H1 (cell line): ENCODE data around the gene SMAD1. TPM values are rescaled to one million over a fixed set of nuclear protein-coding genes. Genes with fewer than 3 reads are reported as not detected.

Source experiments
- CTCF ChIA-PET: fragments of 300-600 bp; sonication (Branson Sonifier 250); formaldehyde crosslinking; loops from one replicate; lab custom pipeline; 2021; ENCODE audit not compliant: partially characterized antibody; lab: Charles Lee
- POLR2A ChIA-PET: fragments of 300-600 bp; sonication (Branson Sonifier 250); formaldehyde crosslinking; loops from one replicate; lab custom pipeline; 2021; ENCODE audit warnings: inconsistent platforms; ENCODE audit not compliant: partially characterized antibody; lab: Charles Lee
- DNase-seq, 2 experiments: peaks; one replicate each; pipeline versions ENCODE4 v3.0.0 to v3.0.0-alpha.2; 2010 to 2022; ENCODE audit warnings: low spot score in 2 of 2, low read depth in 1 of 2, mixed read lengths in 1 of 2
- FAIRE-seq: peaks from 2 replicates; lab custom pipeline; 2011; peaks lifted over from hg19 to GRCh38; lab: Jason Lieb, UNC
- H2AFZ ChIP-seq: 2 replicates; pipeline ENCODE4 v1.8.1; 2012; ENCODE audit warnings: low read length, inconsistent platforms
- H2AK5ac ChIP-seq: 2 replicates; pipeline ENCODE4 v1.6.1; 2013; ENCODE audit warnings: low read depth, low read length
- H2BK120ac ChIP-seq: replicated peaks from 2 replicates; pipeline ENCODE3; 2013; ENCODE audit warnings: low read depth, low read length, inconsistent platforms
- H2BK12ac ChIP-seq: 2 replicates; pipeline ENCODE4 v1.6.1; 2013; ENCODE audit warnings: low read depth, low read length
- H2BK15ac ChIP-seq: 2 replicates; pipeline ENCODE4 v1.6.1; 2013; ENCODE audit warnings: low read length
- H2BK20ac ChIP-seq: 2 replicates; pipeline ENCODE4 v1.6.1; 2013; ENCODE audit warnings: low read length
- H2BK5ac ChIP-seq: 2 replicates; pipeline ENCODE4 v1.6.1; 2013; ENCODE audit warnings: low read depth, low read length
- H3K14ac ChIP-seq: 2 replicates; pipeline ENCODE4 v1.6.1; 2013; ENCODE audit warnings: inconsistent platforms; ENCODE audit not compliant: insufficient read length
- H3K18ac ChIP-seq: 2 replicates; pipeline ENCODE4 v1.6.1; 2013; ENCODE audit warnings: low read length; ENCODE audit errors: extremely low read depth
- H3K23ac ChIP-seq: 2 replicates; pipeline ENCODE4 v1.6.1; 2013; ENCODE audit warnings: inconsistent platforms; ENCODE audit not compliant: insufficient read length
- H3K23me2 ChIP-seq: 2 replicates; pipeline ENCODE4 v1.6.1; 2013; ENCODE audit warnings: low read depth, low read length
- H3K27ac ChIP-seq: 2 replicates; pipeline ENCODE4 v1.6.1; 2011; ENCODE audit warnings: low read depth, low read length, inconsistent platforms
- H3K27me3 ChIP-seq, 4 experiments: replicated peaks in 1 of 4; 1 replicate in 1 of 4; 2 replicates in 3 of 4; pipeline versions ENCODE4 v1.6.1 to v1.8.1; 2011 to 2013; ENCODE audit warnings: low read length in 3 of 4, mild to moderate bottlenecking in 3 of 4, inconsistent platforms in 2 of 4, mixed read lengths in 2 of 4, moderate library complexity in 1 of 4; ENCODE audit not compliant: control insufficient read depth in 3 of 4, insufficient read depth in 3 of 4; ENCODE audit errors: extremely low read depth in 1 of 4
- H3K36me3 ChIP-seq, 4 experiments: 2 replicates each; pipeline versions ENCODE4 v1.6.1 to v1.8.1; 2011 to 2013; ENCODE audit warnings: mild to moderate bottlenecking in 4 of 4, low read length in 3 of 4, moderate library complexity in 2 of 4, control low read depth in 1 of 4, inconsistent platforms in 1 of 4; ENCODE audit not compliant: insufficient read depth in 4 of 4, control insufficient read depth in 2 of 4
- H3K4ac ChIP-seq: replicated peaks from 2 replicates; pipeline ENCODE3; 2013; ENCODE audit warnings: low read length, low read depth, mixed read lengths, inconsistent platforms; ENCODE audit not compliant: insufficient read length
- H3K4me1 ChIP-seq, 4 experiments: replicated peaks in 1 of 4; 1 replicate in 1 of 4; 2 replicates in 3 of 4; pipeline versions ENCODE4 v1.6.1 to v1.8.1; 2011 to 2013; ENCODE audit warnings: low read length in 3 of 4, inconsistent platforms in 2 of 4, mixed read lengths in 1 of 4; ENCODE audit not compliant: insufficient read depth in 4 of 4, control insufficient read depth in 3 of 4
- H3K4me2 ChIP-seq, 2 experiments: 2 replicates each; pipeline versions ENCODE4 v1.6.1 to v1.8.1; 2011 to 2013; ENCODE audit warnings: low read depth in 2 of 2, low read length in 2 of 2, control low read depth in 1 of 2, inconsistent platforms in 1 of 2, mild to moderate bottlenecking in 1 of 2; ENCODE audit not compliant: insufficient read depth in 1 of 2
- H3K4me3 ChIP-seq, 4 experiments: fragments of 200-600, 300-600 bp in 1 of 4; sonication (generic), shearing (Covaris generic), sonication (Bioruptor Twin) in 1 of 4; 2 replicates each; pipeline versions ENCODE4 v1.5.1 to v1.8.1; 2011 to 2016; ENCODE audit warnings: low read length in 4 of 4, low read depth in 3 of 4, control low read depth in 2 of 4, inconsistent platforms in 2 of 4, mild to moderate bottlenecking in 2 of 4, mixed read lengths in 1 of 4, moderate library complexity in 1 of 4; ENCODE audit not compliant: insufficient read depth in 2 of 4; ENCODE audit errors: extremely low read depth in 1 of 4
- H3K56ac ChIP-seq: replicated peaks from 2 replicates; pipeline ENCODE3; 2013; ENCODE audit warnings: low read depth, mild to moderate bottlenecking, mixed read lengths, low read length, inconsistent platforms; ENCODE audit not compliant: insufficient read length
- H3K79me1 ChIP-seq: 2 replicates; pipeline ENCODE4 v1.6.1; 2013; ENCODE audit warnings: low read depth, low read length, control low read depth
- H3K79me2 ChIP-seq, 2 experiments: 2 replicates each; pipeline versions ENCODE4 v1.6.1 to v1.8.1; 2012 to 2013; ENCODE audit warnings: low read length in 2 of 2, mild to moderate bottlenecking in 2 of 2, inconsistent platforms in 1 of 2; ENCODE audit not compliant: insufficient read depth in 2 of 2, control insufficient read depth in 1 of 2
- H3K9ac ChIP-seq, 4 experiments: replicated peaks in 1 of 4; 1 replicate in 1 of 4; 2 replicates in 3 of 4; pipeline versions ENCODE4 v1.6.1 to v1.8.1; 2011 to 2013; ENCODE audit warnings: low read depth in 3 of 4, low read length in 3 of 4, control low read depth in 2 of 4, mild to moderate bottlenecking in 2 of 4, moderate library complexity in 2 of 4, inconsistent platforms in 1 of 4; ENCODE audit errors: extremely low read depth in 1 of 4
- H3K9me3 ChIP-seq, 2 experiments: 2 replicates each; pipeline versions ENCODE4 v1.6.1 to v1.8.1; 2012 to 2013; ENCODE audit warnings: mild to moderate bottlenecking in 2 of 2, moderate library complexity in 2 of 2, control low read depth in 1 of 2, inconsistent platforms in 1 of 2, low read depth in 1 of 2, low read length in 1 of 2, mixed read lengths in 1 of 2; ENCODE audit not compliant: insufficient read depth in 2 of 2
- H4K20me1 ChIP-seq, 2 experiments: replicated peaks in 1 of 2; 2 replicates each; pipeline versions ENCODE3 to v1.8.1; 2011 to 2013; ENCODE audit warnings: inconsistent platforms in 2 of 2, low read length in 2 of 2, mild to moderate bottlenecking in 1 of 2; ENCODE audit not compliant: insufficient read depth in 2 of 2, control insufficient read depth in 1 of 2
- H4K5ac ChIP-seq: 2 replicates; pipeline ENCODE4 v1.6.1; 2013; ENCODE audit warnings: low read length, low read depth, mixed read lengths, inconsistent platforms; ENCODE audit not compliant: insufficient read length
- H4K8ac ChIP-seq: 2 replicates; pipeline ENCODE4 v1.8.0; 2013; ENCODE audit warnings: mild to moderate bottlenecking, moderate library complexity, low read length, inconsistent platforms; ENCODE audit not compliant: insufficient read depth; ENCODE audit errors: extremely low read depth
- H4K91ac ChIP-seq: replicated peaks from 2 replicates; pipeline ENCODE3; 2013; ENCODE audit warnings: low read length, mixed read lengths, inconsistent platforms; ENCODE audit not compliant: insufficient read length
- ATF3 ChIP-seq: IDR thresholded peaks from 2 replicates; pipeline ENCODE4 v1.6.1; 2011; ENCODE audit warnings: low read depth, mild to moderate bottlenecking, low read length; ENCODE audit not compliant: insufficient read depth
- CBX8 ChIP-seq: fragments of 300-800, 300-1000 bp; sonication (generic); IDR thresholded peaks from 2 replicates; pipeline ENCODE4 v1.7.1; 2016; ENCODE audit warnings: low read depth, low read length, borderline replicate concordance
- EZH2 ChIP-seq: fragments of 200-600 bp; sonication (generic); IDR thresholded peaks from 2 replicates; pipeline ENCODE4 v1.7.1; 2012; ENCODE audit warnings: low read depth, mild to moderate bottlenecking, moderate library complexity, low read length, inconsistent platforms; ENCODE audit not compliant: severe bottlenecking
- FOSL1 ChIP-seq: IDR thresholded peaks from 2 replicates; pipeline ENCODE4 v1.6.1; 2011; ENCODE audit warnings: mild to moderate bottlenecking, low read depth, low read length, moderate library complexity; ENCODE audit not compliant: insufficient read depth
- HDAC6 ChIP-seq: IDR thresholded peaks from one replicate; pipeline ENCODE4 v1.7.1; 2012; ENCODE audit warnings: low read depth, mild to moderate bottlenecking, inconsistent platforms, low read length, moderate library complexity
- MAFK ChIP-seq: IDR thresholded peaks from 2 replicates; pipeline ENCODE4 v1.6.1; 2012; ENCODE audit warnings: low read depth, mild to moderate bottlenecking, improper control_type of control experiment, low read length
- NRF1 ChIP-seq: IDR thresholded peaks from 2 replicates; pipeline ENCODE4 v1.6.1; 2011; ENCODE audit warnings: mild to moderate bottlenecking, low read depth, low read length, improper control_type of control experiment
- POU5F1 ChIP-seq: IDR thresholded peaks from 2 replicates; pipeline ENCODE4 v1.6.1; 2011; ENCODE audit warnings: low read depth, mild to moderate bottlenecking, low read length, moderate library complexity
- RBBP5 ChIP-seq: IDR thresholded peaks from 2 replicates; pipeline ENCODE4 v1.7.1; 2012; ENCODE audit warnings: low read depth, mild to moderate bottlenecking, inconsistent platforms, low read length, moderate library complexity, borderline replicate concordance
- RXRA ChIP-seq: IDR thresholded peaks from 2 replicates; pipeline ENCODE4 v1.6.1; 2011; ENCODE audit warnings: low read depth, mild to moderate bottlenecking, low read length, moderate library complexity; ENCODE audit not compliant: insufficient read depth
- SIRT6 ChIP-seq: IDR thresholded peaks from one replicate; pipeline ENCODE4 v1.7.1; 2012; ENCODE audit warnings: low read length, inconsistent platforms
- SUZ12 ChIP-seq: fragments of 200-600 bp; sonication (generic); IDR thresholded peaks from 2 replicates; pipeline ENCODE4 v1.6.1; 2012; ENCODE audit warnings: mild to moderate bottlenecking, inconsistent platforms, low read length, moderate library complexity, mixed read lengths
- TCF12 ChIP-seq: IDR thresholded peaks from 2 replicates; pipeline ENCODE4 v1.6.1; 2011; ENCODE audit warnings: low read depth, mild to moderate bottlenecking, low read length
- WGBS, 2 experiments: shearing (Covaris generic) in 1 of 2; methylation state at CpG; one replicate each; pipeline versions ENCODE4 v1.1.6 to v1.1.7; 2013 to 2015; ENCODE audit warnings: low lambda C conversion rate in 2 of 2, mixed read lengths in 2 of 2, inconsistent platforms in 1 of 2, low coverage in 1 of 2, missing lambda C conversion rate in 1 of 2; ENCODE audit not compliant: insufficient replicate concordance in 2 of 2, insufficient coverage in 1 of 2, insufficient read length in 1 of 2; ENCODE audit errors: extremely low coverage in 1 of 2, missing lambda C conversion rate in 1 of 2; 5-methylcytosine and 5-hydroxymethylcytosine counted together
- polyA plus RNA-seq, 7 experiments: library from polyadenylated mRNA; depleted of rRNA in 3 of 7; stranded (reverse) in 5 of 7; unstranded in 2 of 7; fragments of >200 nt in 5 of 7; fragments of 200-250 nt in 2 of 7; gene quantifications; 1 replicate in 5 of 7; 2 replicates in 1 of 7; 4 replicates in 1 of 7; pipeline versions ENCODE4 v1.2.1 to v1.2.3, GENCODE V29; 2011 to 2013; ENCODE audit warnings: missing spikeins in 2 of 7, mixed read lengths in 2 of 7
- total RNA-seq: library from RNA; stranded (reverse); fragmentation: NEBNext Ultra II Directional; extraction: Animal tissue kit (Norgen Biotek cat#: 25700); gene quantifications from 2 replicates; pipeline ENCODE4 v1.2.1, GENCODE V29; 2021

The SMAD1 gene
- total and polyA plus RNA-seq, 2 of the 8 experiments (the other 6 are each of a cell fraction or from before 2014, with no cell fraction given), result 22.6 to 25.3 TPM

DNA sequence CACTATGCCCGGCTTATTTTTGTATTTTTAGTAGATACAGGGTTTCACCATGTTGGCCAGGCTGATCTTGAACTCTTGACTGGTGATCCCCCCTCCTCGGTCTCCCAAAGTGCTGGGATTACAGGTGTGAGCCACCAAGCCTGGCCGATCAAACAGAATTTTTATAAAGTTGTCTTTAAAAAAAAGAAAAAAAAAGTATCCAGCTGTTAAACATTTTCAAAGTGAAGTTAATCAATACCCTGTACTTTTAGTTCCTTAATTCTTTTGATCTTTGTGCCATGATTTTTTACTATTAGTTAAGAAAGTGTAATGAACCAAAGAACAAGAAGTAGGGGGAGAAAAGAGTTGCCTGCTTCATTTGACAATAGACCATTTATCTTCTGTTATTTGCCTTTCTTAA is 24.3 kb downstream of the SMAD1 start:
- Histone ChIP-seq H3K79me1 (peaks cover 3% of the 10 kb centered on the region; the same call in 1 of the 2 replicates), H2BK5ac (no peak overlapping the region), H3K79me2 (peaks cover 0 to 70% of the 10 kb centered on the region in 2 experiments; a peak in 2 of 4 replicates), H3K4me3 (no peak overlapping the region), H2BK20ac (no peak overlapping the region), H3K23me2 (no peaks in the 10 kb centered on the region), H3K27me3 (no peaks in the 10 kb centered on the region), H4K91ac (no peak overlapping the region), H3K14ac (no peak overlapping the region), H4K5ac (no peak overlapping the region), H2AK5ac (no peak overlapping the region), H3K4ac (no peak overlapping the region), H2BK15ac (no peak overlapping the region), H3K9me3 (no peaks in the 10 kb centered on the region; a peak in 1 of 4 replicates), H2BK120ac (no peak overlapping the region), H2BK12ac (no peak overlapping the region), H2AFZ (no peak overlapping the region), H4K8ac (no peak overlapping the region), H3K4me1 (peaks cover 0 to 13% (median 2%) of the 10 kb centered on the region in 4 experiments; a peak in 3 of 7 replicates), H3K23ac (no peak overlapping the region), H3K36me3 (no peaks in the 10 kb centered on the region), H3K9ac (no peak overlapping the region), H3K4me2 (no peak overlapping the region), H3K27ac (no peak overlapping the region), H4K20me1 (peaks cover 0 to 2% of the 10 kb centered on the region in 2 experiments), H3K56ac (no peak overlapping the region), H3K18ac (no peak overlapping the region)
- no peak for DNase-seq
- 85% methylated on average over 3 of the region's 3 CpGs; no CpG with 5 or more reads in 1 of the 2 experiments for WGBS, 2 experiments
- ChIA-PET CTCF (interaction anchor here (0.7 kb wide), 1 partner anchor 148 kb away, joined by 3 read pairs; no protein-coding TSS in a partner anchor), POLR2A (no interaction called here)
- FAIRE-seq, result no peak
- TF ChIP-seq POU5F1, result no peak
- TF ChIP-seq RBBP5, result no peak
- TF ChIP-seq SUZ12, result no peak
- no peak for TF ChIP-seq TCF12
- TF ChIP-seq SIRT6, result no peak
- no peak for TF ChIP-seq RXRA
- no peak for TF ChIP-seq FOSL1
- TF ChIP-seq CBX8, result no peak
- TF ChIP-seq NRF1, result no peak
- no peak for TF ChIP-seq MAFK
- no peak for TF ChIP-seq EZH2
- TF ChIP-seq ATF3, result no peak
- TF ChIP-seq HDAC6, result no peak
